Amniotic epithelial cell (primary cell): Measurements from ENCODE around the gene KDM4E.

Source experiments
- DNase-seq: peaks from one replicate; pipeline ENCODE4 v3.0.0-alpha.2; 2010; ENCODE audit warnings: low read depth

KDM4E gene

DNA sequence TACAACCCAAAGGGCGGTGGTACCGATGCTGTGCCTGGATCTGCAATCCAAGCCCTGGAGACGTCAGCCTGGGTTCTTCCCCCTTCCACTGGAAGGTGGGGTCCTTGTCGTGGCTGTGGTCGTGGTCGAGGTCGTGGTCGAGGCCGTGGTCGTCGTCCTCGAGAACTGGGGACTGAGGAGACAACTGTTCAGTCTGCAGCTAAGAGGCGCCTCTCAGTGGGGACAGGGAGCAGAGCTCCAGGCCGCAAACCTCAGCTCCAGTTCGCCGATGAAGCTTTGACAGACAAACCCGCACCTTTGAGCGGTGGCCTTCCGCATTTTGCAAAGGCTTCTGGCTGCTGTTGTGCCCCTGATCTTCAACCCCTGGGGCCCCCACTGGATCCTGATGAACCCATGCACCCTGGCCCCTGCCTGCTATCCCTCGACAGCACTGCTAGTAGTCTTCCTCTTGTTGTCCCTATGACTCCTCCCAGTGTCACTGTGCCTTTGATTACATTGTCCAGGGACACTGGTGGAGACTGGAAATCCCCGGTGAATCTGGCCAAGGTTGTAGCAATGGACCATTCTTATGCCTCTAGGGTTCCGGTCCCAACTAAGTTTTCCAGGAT, 25.6 kb downstream of the KDM4E start:
- no peak for DNase-seq

DNA sequence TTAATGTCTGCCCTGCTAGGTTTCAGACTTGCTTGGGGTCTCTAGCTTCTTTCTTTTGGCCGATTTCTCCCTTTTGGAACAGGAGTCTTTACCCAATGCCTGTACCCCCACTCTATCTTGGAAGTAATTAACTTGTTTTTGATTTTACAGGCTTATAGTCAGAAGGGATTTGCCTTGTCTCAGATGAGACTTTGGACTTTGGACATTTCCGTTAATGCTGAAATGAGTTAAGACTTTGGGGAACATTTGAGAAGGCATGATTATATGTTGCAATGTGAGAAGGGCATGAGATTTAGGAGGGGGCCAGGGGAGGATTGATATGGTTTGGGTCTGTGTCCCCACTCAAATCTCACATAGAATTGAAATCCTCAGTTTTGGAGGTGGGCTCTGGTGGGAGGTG, 29.3 kb downstream of the KDM4E start:
- no peak for DNase-seq

DNA sequence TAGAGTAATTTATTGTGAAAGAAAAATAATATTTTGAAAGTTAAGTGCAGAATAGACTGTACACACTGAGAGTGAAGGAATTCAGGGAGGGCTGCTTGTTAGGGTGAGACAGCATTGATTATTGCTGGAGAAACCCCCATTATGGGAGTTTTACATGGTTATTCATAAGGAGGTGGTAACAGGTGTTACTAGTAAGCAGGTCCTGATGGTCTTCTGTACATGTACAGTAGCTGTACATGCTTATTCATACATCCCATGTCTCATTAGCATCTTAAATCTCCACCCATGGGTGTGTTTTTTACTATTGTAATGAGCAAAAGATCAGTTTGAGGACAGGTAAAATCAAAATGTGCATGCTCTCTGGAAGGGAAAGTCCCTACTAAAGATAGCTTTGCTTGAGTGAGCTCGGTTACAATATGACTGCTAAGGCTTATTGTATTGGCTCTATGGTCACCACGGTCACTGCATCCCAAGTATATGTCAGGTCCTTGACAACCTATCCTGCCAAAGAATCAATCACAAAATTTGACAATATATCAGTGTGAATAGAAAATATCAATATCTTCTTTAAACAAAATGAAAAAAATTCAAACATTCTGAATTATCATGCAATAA, 30.3 kb downstream of the KDM4E start:
- DNase-seq = no peak

DNA sequence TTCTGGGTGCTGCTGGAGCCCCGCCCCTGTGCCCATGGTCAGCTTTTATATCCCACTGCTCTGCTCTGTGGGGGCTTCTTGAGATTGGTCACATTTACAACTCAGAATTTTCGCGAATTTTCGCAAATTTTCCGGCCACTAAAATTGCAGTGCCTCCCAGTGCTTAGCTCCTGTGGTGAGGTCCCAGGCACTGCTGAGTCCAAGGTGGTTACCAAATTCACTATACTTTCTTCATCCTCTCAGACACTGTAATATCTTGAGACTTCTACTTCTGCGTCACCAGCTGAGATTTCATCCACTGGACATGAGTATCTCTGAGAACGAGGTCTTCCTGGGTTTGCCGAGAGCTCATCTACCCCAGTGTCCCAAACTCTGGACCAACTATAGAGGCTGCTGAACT, 32.9 kb downstream of the KDM4E start:
- no peak for DNase-seq

DNA sequence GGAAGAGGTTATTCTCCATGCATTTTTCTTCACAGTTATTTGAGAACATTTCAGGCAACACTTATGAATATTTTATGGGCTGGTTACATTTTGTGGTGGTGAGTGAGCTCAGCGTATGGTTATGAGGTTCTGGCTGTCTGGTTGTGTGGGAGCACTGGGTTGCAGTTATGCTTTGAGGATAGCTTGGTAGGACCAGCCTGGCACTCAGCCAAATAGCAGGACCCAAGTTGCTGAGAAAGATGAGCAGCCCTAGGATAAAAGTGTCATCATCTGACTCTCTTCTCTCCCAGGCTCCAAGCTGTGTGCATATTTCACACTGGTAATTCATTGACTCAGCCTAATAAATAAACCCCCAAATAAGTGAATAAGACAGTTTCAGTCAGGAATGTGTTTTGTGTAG, 33.6 kb downstream of the KDM4E start:
- DNase-seq = peak; percentile 91

DNA sequence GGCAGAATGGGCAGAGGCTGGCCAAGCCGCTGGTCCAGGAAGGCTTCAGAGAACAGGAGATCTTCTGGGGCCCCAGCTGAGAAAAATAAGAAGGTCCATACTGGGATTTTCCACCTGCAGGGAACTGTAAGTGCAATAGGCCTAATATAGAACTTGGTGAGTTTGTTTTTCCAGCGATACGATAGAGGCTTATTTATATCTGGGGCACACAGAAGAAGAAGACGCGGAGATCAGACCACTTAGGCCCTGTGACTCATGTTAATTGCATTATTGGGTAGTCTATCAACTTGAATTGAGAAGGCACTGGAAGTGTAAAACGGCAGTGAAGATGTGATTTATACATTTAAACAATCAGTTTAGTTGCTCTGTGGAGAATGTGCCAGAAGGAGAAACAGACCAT, 34.0 kb downstream of the KDM4E start:
- no peak for DNase-seq

DNA sequence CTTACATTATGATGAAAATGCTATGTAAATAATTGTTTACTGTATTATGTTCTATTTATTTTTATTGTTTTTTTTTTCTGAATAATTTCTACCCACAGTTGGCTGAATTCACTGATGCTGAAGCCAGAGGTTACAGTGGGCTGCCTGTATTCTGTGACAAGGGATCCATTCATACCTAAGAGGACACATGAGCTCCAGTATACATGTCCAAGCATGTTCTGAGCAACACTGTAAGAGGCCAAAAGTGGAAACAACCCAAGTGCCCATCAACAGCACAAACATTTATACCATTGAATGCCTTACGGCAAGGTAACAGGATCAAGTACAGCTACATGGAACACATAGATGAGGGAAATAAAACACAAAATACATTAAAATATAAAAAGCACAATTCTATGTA, 40.3 kb downstream of the KDM4E start:
- DNase-seq = no peak

DNA sequence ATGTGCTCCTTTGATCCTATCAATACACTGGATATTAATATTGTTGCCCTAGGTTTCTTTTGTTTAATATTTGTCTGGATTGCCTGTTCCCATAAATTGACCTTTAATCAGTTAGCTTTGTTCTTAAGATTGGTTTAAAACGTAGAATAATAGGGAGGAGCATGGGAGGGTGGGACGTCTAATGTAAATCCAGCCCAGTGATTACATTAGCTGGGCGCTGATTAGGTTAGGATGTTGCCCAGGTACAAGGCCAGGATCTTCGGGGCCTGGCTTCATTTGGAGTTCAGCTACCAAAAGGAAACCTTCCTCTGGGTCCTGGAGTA, 41.6 kb downstream of the KDM4E start, which contains the start of gene SRSF8:
SRSF8 (plus strand) TSS at position 204 of the 323 bp plus-strand sequence. CDS start 308 bp downstream, outside the sequence.
- DNase-seq = no peak

DNA sequence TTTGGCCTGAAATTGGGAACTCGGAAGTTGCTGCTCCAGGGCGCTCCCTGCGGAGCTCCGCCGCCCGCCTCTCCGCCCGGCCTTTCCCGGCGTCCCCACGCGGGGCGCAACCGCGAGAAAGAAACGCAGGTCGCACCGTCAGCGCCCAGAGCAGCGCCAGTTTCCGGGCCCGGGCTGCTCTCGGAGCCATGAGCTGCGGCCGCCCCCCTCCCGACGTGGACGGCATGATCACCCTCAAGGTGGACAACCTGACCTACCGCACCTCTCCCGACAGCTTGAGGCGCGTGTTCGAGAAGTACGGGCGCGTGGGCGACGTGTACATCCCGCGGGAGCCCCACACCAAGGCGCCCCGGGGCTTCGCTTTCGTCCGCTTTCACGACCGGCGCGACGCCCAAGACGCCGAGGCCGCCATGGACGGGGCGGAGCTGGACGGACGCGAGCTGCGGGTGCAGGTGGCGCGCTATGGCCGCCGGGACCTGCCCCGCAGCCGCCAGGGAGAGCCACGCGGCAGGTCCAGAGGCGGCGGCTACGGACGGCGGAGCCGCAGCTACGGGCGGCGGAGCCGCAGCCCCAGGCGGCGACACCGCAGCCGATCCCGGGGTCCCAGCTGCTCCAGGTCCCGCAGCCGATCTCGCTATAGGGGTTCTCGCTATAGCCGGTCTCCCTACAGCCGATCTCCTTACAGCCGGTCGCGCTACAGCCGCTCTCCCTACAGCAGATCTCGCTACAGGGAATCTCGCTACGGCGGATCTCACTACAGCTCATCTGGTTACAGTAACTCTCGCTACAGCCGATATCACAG, 42.2 kb downstream of the KDM4E start:
- peak; percentile 64 for DNase-seq

DNA sequence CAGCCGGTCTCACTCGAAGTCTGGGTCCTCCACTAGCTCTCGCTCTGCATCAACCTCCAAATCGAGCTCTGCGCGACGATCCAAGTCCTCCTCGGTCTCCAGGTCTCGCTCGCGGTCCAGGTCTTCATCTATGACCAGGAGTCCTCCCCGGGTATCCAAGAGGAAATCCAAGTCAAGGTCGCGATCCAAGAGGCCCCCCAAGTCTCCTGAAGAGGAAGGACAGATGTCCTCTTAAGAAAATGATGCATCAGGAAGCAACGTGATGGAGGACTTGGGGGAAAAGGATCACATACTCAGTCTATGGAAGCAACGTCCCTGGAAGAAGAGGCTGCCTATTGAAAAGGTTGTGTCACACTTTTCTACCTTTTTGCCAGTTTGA, 42.8 kb downstream of the KDM4E start:
- no peak for DNase-seq

DNA sequence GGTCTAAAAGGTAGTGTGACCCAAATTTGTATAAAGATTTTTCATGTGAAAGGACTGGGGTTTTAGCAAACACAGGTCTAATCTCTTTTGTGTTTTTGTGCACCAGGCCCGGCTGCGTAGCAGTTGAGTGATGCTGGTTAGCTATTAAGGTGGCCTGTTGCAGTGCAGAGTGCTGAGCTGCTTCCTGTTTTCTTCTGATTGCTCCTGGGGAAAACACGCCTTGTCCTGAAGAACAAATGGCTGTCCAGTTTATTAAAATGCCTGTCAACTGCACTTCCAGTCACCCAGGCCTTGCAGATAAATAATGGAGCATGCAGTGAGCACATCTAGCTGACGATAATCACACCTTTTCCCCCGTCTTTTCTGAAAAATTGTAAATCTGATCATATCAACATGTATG, 43.5 kb downstream of the KDM4E start:
- DNase-seq = peak; percentile 98

DNA sequence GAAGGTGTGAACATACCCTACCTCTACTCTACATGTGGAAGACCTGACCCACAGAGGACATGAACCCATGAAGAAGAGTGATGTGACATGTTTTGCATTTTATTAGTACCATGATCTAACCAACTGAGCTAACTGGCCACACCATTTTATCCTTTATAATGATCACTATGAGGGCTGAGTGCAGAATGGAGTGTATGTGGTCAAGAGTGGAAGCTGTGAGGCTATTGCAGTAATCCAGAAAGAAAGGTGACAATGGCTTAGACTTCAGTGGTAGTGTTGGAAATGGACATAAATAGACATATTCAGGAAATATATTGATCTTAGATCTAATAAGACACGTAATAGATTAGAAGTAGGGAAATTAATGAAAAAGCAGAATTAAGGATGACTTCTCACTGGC, 45.4 kb downstream of the KDM4E start:
- DNase-seq = no peak

DNA sequence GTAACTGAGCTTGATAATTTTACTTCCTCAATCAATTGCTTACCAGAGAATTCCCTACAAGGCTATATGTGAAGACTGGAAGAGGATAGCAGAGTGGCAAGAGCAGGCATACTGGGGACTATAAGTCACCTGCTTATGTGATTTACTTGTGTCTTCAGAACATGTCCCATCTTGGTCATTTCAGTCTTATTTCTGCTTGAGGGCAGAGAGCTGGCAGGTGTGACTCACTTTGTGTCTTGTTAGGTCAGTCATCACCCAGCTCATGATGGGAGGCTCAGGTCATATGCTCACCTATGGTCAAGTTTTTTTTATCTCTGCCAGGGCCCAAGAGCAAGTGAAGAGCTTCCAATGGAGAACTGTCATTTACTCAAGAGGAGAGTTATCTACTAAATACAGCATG, 47.9 kb downstream of the KDM4E start:
- no peak for DNase-seq

DNA sequence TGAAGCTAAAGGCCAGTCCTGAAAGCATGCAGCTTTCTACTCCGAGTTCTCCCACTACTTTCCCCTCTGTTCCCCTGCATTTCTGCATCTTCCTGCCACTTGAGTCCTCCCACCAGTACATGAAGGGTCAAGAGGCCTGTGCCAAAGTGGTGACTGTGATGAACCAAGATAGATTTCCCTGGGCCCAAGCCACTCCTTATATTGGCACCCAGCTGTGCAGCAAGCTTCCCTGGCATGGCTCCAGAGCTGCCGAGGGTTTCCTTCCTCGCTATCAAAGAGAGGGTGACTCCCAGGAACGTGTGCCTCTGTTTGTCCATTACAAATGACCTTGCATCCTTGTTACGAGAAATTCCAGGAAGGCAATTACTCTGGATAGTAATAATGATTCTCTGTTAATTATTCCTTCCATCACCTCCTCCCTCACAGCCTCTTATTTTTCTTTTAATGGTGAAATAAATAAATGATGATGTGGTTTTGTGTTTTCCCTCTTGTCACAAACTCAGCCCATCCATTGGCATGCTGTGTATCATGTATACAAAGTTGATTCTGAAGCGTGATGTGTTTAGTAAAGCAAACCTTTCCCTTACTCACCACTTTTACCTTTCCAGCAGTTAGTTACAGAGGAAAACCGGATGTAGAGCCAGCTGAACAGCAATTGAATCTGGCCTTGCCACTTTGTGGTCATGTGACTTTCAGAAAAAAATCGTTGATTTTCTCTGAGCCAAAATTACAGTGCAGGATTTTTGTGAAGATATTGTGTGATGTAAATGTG, 49.9 kb downstream of the KDM4E start:
- DNase-seq = peak; percentile 8

DNA sequence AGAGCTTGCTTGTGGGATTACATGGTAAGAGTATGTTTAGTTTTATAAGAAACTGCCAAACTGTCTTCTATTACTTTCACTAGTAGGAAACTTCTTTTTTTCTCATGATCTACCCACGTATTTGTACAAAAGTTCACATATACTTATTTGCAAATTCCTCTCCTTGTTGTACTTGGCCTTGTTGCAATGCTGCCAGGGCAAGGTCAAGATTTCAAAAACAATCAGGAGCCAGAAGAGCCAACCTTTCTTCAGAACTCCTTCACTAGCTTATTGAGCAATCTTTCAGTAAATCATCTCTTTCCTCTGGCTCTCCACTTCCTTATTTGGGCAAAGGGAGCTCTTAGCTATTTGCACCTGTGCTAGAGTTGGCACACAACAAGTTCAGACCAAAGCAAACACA, 51.4 kb downstream of the KDM4E start:
- peak; percentile 96 for DNase-seq

DNA sequence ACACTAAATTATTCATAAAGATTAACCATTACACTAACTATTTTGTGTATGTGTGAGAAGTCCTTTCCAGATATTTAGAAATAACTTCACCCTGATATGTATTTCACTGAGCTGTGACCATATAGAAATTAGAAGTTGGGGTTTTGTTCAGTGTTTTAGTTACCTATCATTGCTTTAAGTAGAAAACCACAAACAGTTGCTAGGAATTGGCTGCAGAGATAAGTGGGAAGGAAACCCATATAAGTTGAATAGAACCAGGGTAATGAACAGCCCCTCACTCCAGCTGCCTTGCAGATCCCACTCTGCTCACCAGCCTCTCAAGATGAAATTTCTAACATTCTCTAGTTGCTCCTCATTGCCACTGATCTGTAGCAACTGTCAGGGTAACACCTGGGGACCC, 51.9 kb downstream of the KDM4E start:
- no peak for DNase-seq
